HG02623 (cell line): ENCODE results near the gene LRRC45.
"Not testable (repeated sequence)": the region's sequence is repeated elsewhere in the genome, so short reads cannot be mapped to it uniquely, and the experiment has no call there.

Experiments used
- ATAC-seq: cut with Tn5 transposase; IDR thresholded peaks from one replicate; pipeline ENCODE4 v1.9.1; 2021; ENCODE audit warnings: moderate library complexity; ENCODE audit not compliant: unreplicated experiment

Gene LRRC45

GRCh38 chr17:82022981-82023446, at the start of gene LRRC45:
LRRC45 (plus strand) TSS chr17:82023305; CDS start chr17:82023644, 339 bp downstream.
- peak; percentile 90 for ATAC-seq

GRCh38 chr17:81973432-81973831, 49.7 kb upstream of the LRRC45 start:
- no peak for ATAC-seq

- ATAC-seq, result peak; percentile 8
Observed at GRCh38 chr17:81976332-81977210, 46.5 kb upstream of the LRRC45 start.

- ATAC-seq, result peak; percentile 82
Observed at GRCh38 chr17:81977211-81977808, 45.8 kb upstream of the LRRC45 start, which contains the start of gene ASPSCR1. ASPSCR1 (plus strand) TSS chr17:81977629; CDS start chr17:81977647, 18 bp downstream.

- ATAC-seq, result no peak
Observed at GRCh38 chr17:81978524-81979298, 44.4 kb upstream of the LRRC45 start.

- ATAC-seq, result no peak
Observed at GRCh38 chr17:81980122-81980521, 43.0 kb upstream of the LRRC45 start.

- ATAC-seq, result no peak
Observed at GRCh38 chr17:81980707-81981343, 42.3 kb upstream of the LRRC45 start.

GRCh38 chr17:81981511-81981910, 41.6 kb upstream of the LRRC45 start:
- not testable (repeated sequence) for ATAC-seq

- no peak for ATAC-seq
Observed at GRCh38 chr17:81983011-81983638, 40.0 kb upstream of the LRRC45 start.

- ATAC-seq, result no peak
Observed at GRCh38 chr17:81983639-81984373, 39.3 kb upstream of the LRRC45 start.

GRCh38 chr17:81984773-81985410, 38.2 kb upstream of the LRRC45 start:
- no peak for ATAC-seq

GRCh38 chr17:81986606-81987005, 36.5 kb upstream of the LRRC45 start:
- no peak for ATAC-seq

GRCh38 chr17:81987161-81987770, 35.8 kb upstream of the LRRC45 start:
- no peak for ATAC-seq

- no peak for ATAC-seq
Observed at GRCh38 chr17:81990836-81991683, 32.0 kb upstream of the LRRC45 start.

- ATAC-seq, result no peak
Observed at GRCh38 chr17:81991684-81992305, 31.3 kb upstream of the LRRC45 start.

- no peak for ATAC-seq
Observed at GRCh38 chr17:81992306-81993102, 30.6 kb upstream of the LRRC45 start.
